HCEC 1CT (cell line): Measurements from ENCODE around the gene OR52A5.
A peak's percentile ranks its signal among the peaks of the same experiment; 100 is the strongest.
"Not testable (repeated sequence)": the region's sequence is repeated elsewhere in the genome, so short reads cannot be mapped to it uniquely, and the experiment has no call there.

ENCODE experiments used
- DNase-seq: peaks from one replicate; pipeline ENCODE4 v3.0.0-alpha.2; 2017

OR52A5 gene

DNA sequence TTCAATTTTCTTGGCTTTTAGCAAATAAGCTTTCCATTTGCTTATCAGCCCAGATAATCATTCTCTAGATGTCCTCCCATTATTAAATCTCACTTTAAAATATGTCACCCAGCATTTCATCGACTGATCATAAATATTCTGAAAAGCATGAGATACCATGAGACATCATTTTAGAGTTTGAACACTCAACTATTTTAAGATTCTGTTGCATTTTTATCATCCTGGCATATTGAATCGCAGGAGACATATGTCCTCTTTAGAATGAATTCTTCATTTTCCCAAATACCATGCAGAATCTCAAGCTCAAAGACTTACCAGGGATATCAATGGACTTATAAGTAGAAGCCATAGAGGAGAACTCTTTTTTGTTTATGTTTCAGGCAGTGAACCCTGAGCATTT lies at the start of gene OR52A5:
TSS of gene OR52A5 (minus strand) at position 361 of the 400 bp plus-strand sequence. CDS start 5,714 bp downstream, outside the sequence.
- DNase-seq = no peak

DNA sequence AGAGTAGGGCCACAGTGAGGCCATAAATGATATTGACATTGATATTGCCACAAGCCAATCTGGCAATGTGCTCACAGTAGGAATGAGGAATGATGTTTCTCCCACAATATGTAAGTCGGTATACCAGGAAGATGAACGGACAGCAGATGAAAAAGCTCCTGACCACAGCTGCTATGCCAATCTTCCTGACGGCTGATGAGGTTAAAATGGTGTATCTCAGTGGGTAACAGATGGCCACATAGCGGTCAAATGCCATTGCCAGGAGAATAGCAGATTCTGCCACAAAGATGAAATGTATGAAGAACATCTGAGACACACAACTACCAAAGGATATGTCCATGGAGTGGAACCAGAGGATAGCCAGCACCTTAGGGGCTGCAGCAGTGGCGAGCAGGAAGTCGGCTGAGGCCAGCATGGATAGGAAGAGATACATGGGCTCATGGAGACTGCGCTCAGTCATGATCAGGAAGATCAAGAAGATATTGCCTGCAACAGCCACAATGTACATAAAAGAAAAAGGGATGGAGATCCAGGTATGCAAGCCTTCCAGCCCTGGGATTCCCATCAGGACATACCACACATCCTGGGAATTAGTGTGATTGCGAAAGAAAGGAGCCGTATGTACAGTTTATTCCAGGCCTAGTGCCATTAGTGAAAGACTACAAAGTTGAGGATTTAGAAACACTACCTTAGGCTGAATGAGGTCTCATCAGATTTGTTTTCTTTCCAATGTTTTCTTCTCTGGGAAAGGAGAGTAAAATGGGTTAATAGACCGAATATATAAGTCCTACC lies 40.1 kb upstream of the OR52A5 start:
- no peak for DNase-seq

DNA sequence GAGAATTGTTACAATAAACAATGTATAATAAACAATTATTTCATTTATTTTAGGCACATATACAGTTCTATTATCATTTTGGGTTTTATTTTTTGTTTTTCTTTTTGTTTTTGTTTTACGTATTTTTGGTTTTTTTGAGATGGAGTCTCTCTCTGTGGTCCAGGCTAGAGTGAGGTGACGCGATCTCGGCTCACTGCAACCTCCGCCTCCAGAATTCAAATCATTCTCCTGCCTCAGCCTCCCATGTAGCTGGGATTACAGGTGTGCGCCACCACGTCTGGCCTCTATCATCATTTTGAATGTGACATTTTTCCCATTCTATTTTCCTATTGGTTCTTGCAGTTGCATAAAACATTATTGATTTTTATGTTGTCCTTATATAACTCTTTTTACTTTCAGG lies 36.8 kb upstream of the OR52A5 start:
- no peak for DNase-seq

DNA sequence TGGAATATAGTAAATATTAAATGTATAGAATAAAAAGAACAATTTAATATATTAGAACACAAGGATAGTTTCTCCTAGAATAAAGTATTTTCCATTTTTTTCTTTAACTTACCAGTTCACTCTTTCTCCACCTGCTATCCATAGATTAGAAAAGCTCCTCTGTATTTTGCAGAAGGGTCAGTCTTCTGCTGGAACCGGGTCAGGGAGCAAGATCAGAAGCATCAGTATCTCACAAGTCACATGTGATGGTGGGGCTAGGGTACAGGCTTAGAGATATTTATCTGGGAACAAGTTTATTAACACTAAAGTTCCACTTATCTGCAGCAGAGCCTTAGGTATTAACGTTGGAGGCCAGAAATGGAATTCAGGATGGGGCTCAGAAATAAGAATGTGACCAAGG lies 33.7 kb upstream of the OR52A5 start:
- no peak for DNase-seq

DNA sequence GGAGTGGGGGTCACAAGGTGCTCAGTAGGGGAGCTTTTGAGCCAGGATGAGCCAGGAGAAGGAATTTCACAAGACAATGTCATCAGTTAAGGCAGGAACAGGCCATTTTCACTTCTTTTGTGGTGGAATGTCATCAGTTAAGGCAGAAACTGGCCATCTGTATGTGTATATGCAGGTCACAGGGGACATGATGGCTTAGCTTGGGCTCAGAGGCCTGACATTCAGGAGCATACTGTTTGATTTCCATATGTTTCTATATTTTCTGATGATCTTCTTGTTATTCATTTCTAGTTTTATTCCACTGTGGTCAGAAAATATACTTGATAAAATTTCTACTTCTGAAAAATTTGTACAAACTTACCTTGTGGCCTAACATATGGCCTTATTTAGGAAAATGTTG lies 27.7 kb upstream of the OR52A5 start:
- not testable (repeated sequence) for DNase-seq

DNA sequence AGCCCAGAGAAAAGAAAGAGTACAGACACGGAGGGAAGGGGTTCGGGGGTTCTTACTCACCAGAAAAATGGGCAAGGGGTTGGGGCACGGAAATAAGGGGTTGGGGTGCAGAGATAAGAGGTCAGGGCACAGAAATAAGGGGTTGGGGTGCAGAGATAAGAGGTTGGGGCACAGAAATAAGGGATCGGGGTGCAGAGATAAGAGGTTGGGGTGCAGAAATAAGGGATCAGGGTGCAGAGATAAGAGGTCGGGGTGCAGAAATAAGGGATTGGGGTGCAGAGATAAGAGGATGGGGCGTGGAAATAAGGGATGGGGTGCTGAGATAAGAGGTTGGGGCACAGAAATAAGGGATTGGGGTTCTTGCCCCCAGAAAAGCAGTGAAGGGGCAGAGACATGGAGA lies 26.7 kb upstream of the OR52A5 start:
- not testable (repeated sequence) for DNase-seq

DNA sequence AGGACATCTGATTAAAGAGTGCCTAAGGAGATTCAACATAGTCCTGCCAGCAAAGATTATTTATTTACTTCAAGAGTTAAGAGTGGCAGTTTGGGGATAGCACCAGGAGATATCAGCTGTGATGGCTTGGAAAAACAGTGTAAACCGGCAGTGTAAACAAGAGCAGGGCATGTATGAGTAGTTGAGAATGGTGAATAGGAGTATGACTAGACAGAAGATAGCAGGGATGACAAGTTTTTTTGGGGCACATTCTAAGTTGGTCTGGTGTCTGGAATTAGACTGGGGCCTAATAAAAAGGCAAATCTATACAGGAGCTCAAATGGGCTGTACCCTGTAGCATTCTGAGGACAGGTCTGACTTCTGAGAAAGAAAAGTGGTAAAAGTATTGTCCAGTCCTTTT lies 22.9 kb upstream of the OR52A5 start:
- not testable (repeated sequence) for DNase-seq

DNA sequence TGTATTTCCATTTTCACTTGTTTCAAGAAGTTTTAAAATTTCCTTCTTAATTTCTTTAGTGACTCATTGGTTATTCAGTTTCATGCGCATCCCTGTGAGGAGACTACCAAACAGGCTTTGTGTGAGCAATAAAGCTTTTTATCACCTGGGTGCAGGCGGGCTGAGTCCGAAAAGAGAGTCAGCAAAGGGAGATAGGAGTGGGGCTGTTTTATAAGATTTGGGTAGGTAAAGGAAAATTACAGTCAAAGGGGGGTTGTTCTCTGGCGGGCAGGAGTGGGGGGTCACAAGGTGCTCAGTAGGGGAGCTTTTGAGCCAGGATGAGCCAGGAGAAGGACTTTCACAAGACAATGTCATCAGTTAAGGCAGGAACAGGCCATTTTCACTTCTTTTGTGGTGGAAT lies 22.1 kb upstream of the OR52A5 start:
- not testable (repeated sequence) for DNase-seq

DNA sequence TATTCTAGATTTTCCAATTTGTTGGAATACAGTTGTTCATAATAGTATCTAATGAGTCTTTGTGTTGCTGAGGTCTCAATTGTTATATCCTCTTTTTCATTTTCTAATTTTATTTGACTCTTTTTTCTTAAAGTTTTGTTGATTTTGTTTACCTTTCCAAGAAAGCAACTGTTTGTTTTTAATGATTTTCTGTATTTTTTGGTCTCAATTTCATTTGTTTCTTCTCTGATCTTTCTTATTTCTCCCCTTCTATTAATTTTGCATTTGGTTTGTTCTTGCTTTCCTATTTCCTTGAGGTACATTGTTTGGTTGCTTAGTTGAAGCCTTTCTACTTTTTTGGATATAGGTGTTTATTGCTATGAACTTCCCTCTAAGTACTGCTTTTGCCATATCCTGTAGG lies 21.6 kb upstream of the OR52A5 start:
- DNase-seq = no peak

DNA sequence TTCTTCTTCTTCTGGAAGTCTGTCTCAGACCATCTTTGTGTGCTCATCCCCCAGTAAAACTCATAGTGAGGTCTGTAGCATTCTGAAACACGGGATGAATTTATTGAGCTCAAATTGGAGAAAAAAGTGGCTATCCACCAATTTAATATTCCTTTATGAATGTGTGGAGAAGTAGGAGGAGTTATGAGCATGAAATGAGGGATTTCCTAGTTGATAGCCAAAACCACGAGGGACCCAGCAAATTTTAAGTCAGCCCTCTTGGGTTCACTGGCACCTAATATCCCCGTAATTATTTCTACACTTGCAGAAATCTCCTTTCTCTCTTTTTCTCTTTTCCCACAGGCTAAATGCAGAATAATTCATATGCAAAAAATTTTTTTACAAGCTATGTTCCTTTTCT lies 16.5 kb upstream of the OR52A5 start, which contains the start of gene OR52A1:
TSS of gene OR52A1 (minus strand) at position 101 of the 400 bp plus-strand sequence. CDS start 2,388 bp downstream, outside the sequence.
- no peak for DNase-seq

DNA sequence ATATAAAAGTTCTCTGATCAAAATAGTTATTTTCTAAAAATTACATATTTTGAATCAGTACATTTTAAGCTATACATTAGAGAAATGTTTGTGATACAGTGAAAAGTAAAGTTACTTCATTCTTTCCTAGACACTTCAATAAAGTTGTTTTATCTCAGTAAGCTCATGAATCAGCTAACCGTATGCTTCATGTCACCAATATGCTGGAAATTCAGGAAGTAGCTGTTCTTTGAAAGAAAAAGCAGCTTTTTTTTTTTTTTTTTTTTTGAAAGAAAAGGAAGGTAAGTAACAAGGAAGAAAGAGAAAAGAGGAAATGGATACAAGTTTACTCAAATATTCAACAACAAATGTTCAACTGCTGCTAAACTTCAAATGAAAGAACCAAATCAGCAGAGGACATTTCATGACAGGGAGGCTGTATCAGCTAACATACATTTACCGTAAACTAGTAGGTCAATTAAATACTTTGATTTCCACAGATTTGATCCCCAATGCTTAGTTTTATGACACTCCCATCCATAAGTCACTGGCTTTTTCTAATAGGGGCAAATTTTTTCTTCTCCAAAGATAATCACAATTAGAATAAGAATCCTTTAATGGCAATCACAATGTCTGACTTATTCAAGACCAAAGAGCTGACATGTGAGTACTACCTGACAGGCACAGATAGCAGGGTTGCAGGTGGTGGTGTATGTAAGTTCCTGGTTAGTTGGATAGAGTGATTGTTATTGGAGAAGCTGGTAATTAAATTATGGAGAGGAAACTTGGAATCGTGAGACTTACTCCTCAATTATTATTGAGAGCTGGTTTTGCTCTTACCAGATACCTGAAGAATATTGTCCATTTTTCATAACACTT lies 15.6 kb upstream of the OR52A5 start:
- DNase-seq = no peak

DNA sequence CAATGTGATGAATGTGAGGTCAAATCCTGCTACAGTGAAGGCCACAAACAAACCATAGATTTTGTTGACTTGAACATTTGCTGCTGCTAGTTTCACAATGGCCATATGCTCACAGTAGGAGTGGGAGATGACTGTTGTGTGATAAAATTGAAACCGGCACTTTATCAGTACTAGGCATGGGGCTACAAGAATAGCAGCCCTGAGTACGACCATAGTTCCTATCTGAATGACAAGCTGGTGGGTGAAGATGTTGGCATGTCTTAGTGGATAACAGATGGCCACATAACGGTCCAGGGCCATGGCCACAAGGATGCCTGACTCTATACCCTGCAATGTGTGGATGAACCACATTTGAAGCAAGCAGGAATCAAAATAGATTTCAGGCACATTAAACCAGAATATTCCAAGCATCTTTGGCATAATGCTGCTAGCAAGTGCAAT lies 13.6 kb upstream of the OR52A5 start:
- no peak for DNase-seq

DNA sequence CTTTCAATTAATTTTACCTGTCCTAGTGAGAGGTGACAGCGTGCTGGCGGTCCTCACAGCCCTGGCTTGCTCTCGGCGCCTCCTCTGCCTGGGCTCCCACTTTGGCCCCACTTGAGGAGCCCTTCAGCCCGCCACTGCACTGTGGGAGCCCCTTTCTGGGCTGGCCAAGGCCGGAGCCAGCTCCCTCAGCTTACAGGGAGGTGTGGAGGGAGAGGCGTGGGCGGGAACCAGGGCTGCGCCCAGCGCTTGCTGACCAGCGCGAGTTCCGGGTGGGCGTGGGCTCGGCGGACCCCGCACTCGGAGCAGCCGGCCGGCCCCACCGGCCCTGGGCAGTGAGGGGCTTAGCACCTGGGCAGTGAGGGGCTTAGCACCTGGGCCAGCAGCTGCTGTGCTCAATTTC lies 6.0 kb upstream of the OR52A5 start:
- not testable (repeated sequence) for DNase-seq

DNA sequence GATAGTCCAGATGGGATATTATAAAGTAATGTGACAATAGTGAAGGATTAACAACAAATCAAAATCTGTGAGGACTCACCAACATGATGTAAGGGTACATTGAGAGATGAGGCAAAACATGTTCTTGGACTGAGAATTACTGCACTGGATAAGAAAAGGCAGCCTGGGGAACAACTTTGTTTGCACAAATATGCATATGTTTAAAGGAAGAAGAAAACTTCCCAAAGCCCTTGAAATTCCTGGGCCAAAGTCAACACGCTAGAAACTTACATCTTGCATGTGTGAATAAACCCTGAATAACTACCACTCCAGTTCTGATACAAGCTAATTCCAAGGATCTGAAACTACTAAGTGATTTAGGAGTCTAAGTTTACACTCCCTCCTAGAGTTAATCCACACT lies 1.1 kb downstream of the OR52A5 start:
- DNase-seq = no peak

DNA sequence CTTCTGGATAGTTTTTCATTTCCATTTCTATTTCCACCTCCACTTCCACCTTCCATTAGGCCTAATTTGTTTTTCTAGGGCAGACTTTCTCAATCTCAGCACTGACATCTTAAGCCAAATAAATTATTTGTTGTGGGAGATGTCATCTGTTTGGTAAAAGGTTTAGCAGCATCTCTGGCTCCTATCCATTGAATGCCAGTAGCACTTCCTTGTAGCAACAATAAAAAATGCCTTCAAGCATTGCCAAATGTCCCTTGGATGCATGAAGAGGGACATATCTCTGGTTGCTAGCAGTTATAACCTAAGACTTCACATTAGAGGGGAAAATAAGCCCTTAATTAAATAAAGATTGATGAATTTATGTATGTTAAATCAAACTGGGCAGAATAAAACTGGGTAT lies 1.9 kb downstream of the OR52A5 start:
- DNase-seq = no peak

DNA sequence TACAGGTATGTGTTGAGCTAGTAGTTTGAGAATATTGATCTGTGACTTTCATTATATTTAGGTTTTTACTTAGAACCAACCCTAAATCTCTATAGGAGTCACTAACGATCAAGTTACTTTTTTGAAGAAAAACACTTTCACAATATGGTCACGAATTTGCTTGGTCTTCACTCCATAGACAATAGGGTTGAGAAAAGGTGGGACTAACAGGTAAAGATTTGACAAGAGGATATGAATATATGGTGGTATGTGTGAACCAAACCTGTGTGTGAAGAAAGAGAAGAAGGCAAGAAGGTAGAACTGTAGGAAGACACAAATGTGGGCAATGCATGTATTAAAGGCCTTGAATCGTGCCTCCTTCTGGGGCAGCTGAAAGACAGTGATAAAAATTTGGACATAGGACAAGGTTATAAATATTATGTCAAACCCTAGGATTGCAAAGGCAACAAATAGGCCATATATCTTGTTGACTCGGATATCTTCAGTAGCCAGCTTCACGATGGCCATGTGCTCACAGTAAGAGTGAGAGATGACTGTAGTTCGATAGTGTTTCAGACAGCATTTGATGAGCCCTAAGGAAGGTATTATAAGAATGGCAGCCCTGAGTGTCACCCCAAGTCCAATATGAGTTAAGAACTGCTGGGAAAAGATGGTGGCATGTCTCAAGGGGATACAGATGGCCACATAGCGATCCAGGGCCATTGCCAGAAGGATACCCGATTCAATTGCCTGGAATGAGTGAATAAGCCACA lies 6.4 kb downstream of the OR52A5 start:
- DNase-seq = no peak

DNA sequence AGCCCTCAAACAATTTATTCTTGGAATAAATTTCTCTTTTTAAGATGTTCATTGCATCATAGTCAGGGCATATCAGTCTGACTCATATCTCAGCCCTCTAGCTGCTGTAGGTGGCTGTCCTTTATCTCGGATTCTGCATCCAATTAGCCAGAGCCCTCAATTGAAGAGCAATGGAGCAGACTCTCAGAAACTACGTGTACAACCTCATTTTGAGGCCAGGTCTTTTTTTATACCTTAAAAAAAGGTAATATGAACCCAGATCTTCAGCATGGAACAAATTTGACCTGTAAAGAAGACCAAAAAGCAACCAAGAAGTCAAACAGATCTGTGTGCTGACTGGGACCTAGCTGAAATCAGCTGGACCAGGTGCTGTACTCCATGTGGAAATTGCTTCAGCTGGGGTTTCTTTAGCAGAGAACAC lies 8.7 kb downstream of the OR52A5 start:
- DNase-seq = no peak

DNA sequence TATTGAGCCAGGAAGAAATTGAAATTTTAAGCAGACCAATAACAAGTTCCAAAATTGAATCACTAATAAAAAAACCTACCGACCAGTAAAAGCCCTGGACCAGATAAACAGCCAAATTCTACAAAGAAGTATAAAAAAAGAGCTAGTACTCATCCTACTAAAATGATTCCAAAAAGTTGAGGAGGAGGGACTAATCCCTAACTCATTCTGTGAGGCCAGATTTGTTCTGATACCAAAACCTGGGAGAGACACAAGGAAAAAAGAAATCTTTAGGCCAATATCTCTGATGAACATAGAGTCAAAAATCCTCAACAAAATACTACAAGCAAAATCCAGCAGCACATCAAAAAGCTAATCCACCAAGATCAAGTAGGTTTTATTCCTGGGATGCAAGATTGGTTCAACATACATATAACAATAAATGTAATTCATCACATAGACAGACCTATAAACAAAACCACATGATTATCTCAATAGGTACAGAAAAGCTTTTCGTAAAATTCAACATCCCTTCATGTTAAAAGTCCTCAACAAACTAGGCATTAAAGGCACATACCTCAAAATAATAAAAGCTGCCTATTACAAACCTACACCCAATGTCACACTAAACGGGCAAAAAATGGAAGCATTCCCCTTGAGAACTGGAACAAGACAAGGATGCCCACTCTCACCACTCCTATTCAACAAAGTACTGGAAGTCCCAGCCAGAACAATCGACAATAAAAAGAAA lies 13.1 kb downstream of the OR52A5 start:
- no peak for DNase-seq

DNA sequence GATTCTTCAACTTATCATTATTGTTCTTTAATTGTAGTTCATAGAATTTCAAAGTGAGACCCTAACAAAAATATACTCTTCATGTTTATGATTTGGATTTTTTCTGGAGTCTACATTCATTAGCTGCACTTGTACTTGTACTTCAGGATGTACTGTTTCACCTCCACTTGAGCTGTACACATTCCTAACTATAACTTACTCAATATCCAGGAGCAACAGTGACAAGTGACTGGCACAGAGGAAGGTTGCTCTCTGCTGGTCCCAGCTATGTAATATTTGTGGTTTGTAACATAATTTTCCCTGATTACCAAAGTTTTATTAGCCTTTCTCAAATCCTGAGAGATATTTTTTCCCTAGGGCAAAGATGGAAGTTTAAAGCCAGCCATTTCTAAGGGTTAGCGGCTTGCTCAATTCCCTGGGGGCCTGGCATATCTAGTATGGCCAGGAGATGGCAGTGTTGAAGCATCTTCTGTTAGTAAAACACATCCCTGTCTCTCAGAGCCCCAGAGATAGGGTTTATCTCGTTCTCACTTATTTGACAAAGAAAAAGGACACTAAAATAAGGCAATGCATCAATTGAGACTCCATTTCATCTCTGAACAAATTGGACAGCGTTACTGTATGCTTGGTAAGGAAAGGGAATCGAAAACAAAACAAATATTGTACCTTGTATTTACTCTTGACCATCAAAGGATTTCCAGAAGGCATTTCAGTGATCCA lies 14.2 kb downstream of the OR52A5 start:
- peak; percentile 42 for DNase-seq

DNA sequence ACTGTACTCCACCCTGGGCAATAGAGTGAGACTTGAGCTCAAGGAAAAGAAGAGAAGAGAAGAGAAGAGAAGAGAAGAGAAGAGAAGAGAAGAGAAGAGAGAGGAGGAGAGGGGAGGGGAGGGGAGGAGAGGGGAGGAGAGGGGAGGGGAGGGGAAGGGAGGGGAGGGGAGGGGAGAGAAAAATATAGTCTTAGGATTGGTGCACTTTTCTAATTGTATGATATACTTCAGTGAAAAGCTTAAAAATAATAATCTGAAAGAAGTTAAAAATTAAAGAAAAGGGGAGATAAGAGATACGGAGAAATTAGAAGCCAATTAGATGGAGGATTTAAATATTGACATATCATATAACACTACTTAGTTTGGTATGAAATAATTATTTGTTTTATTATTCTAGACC lies 19.3 kb downstream of the OR52A5 start:
- DNase-seq = no peak

DNA sequence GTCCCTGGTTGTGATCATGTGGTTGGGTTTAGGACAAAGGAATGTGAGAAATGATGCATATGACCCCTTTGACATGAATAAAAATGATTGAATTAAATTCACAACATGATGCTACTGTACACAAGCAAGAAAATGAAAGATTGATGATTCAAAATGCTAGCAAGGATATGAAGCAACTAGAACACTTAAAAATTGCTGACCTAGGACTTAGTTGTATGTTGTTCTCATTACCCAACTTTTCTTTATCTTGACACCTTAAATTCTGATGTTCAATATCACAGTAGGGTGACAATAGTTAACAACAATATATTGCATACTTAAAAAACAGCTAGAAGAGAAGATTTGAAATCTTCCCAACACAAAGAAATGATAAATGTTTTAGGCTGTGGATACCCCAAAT lies 20.6 kb downstream of the OR52A5 start:
- DNase-seq = no peak

DNA sequence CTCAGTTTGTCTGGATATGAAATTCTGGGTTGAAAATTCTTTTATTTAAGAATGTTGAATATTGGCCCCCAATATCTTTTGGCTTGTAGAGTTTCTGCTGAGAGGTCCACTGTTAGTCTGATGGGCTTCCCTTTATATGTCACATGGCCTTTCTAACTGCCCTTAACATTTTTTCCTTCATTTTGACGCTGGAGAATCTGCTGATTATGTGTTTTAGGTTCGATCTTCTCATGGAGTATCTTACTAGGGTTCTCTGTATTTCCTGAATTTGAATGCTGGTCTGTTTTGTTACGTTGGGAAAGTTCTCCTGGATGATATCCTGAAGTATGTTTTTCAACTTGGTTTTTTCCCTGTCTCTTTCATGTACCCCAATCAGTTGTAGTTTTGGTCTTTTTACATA lies 22.8 kb downstream of the OR52A5 start:
- no peak for DNase-seq
